ENCODE results near the gene PEX5. TPM values are rescaled to one million over a fixed set of nuclear protein-coding genes. Genes with fewer than 3 reads are reported as not detected.

Gene PEX5
- total RNA-seq (2014; rRNA removed) = 19.4 and 20.0 TPM in 2 replicates
- percentile 54 among the genes with signal in this experiment for Bru-seq, nascent RNA
- percentile 74 among the genes with signal in this experiment for BruChase-seq, experiment 1, labeled RNA remaining after a 6-hour chase
- BruChase-seq, experiment 2, labeled RNA remaining after a 2-hour chase = percentile 67 among the genes with signal in this experiment
- long read RNA-seq, partial matches to known transcripts = 0 of 7 reads
- long read RNA-seq, other reads (novel, unspliced or antisense) = 5 of 7 reads

DNA sequence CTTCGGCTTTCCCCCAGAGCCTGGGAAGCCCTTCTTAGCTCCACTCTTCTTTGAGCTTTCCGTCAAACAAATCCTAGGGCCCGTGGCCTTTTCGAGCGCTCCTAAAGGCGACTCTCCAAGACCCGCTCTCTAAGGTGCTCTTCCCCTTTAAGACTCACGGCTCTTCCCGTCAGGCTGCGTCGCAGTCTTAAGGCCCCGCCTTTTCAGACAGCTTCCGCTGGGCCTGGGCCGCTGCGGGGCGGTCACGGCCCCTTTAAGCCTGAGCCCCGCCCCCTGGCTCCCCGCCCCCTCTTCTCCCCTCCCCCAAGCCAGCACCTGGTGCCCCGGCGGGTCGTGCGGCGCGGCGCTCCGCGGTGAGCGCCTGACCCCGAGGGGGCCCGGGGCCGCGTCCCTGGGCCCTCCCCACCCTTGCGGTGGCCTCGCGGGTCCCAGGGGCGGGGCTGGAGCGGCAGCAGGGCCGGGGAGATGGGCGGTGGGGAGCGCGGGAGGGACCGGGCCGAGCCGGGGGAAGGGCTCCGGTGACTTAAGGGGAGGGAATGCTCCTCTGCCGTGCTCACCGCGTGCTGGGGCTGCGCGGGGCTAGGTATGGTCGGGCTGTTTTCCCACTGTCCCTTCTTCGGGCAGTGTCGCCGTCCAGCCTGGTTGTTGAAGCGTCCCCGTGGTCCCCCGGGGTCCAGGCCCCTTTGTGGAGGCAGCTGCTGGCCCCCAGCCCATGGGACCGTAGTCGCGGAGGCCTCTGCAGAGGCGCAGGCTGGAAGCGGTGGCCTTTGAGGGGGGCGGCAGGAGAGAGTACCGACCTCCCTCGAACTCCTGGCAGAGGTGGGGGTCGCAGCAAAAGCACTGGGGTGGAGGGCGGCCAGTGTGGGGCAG is at the start of gene PEX5:
TSS of gene PEX5 (plus strand) at position 289 of the 870 bp plus-strand sequence. CDS start 692 bp downstream, outside the sequence.
- Histone ChIP-seq H2AFZ (ENCODE audit: low read length) (peak within 1 kb of the TSS; percentile 97), H3K27me3 (ENCODE audit: low read length) (no peaks in the 10 kb centered on the region), H3K4me3 (ENCODE audit: low read length) (peak within 1 kb of the TSS; percentile 84), H3K9me3 (ENCODE audit: low read length) (no peaks in the 10 kb centered on the region), H3K4me1 (ENCODE audit: insufficient read depth, low read length) (peaks cover 19% of the 10 kb centered on the region), H3K27ac (ENCODE audit: low read length) (peak within 1 kb of the TSS; percentile 88), H3K9me2 (replicated peaks; ENCODE audit: low read length) (no peaks in the 10 kb centered on the region), H3K9ac (ENCODE audit: low read length) (peak within 1 kb of the TSS; percentile 86), H3K79me2 (ENCODE audit: low read length) (peaks cover 31% of the 10 kb centered on the region), H4K20me1 (ENCODE audit: low read length) (no peaks in the 10 kb centered on the region), H3K4me2 (ENCODE audit: low read length) (peak within 1 kb of the TSS; percentile 100), H3F3A (ENCODE audit: low read length, unreplicated experiment) (no peaks in the 10 kb centered on the region), H3K36me3 (ENCODE audit: low read depth, low read length) (no peaks in the 10 kb centered on the region; the same call in none of the 2 replicates)
- ChIA-PET CTCF (no interaction called here), POLR2A (ENCODE audit: unreplicated experiment) (no interaction called here)
- TF ChIP-seq EZH2phosphoT487 (IDR thresholded peaks at IDR 0.05; ENCODE audit: borderline replicate concordance, low read length) (no peak), EZH2 (IDR thresholded peaks at IDR 0.05; ENCODE audit: low read length, unreplicated experiment) (no peak)
- TF ChIP-seq, protein P1, sequence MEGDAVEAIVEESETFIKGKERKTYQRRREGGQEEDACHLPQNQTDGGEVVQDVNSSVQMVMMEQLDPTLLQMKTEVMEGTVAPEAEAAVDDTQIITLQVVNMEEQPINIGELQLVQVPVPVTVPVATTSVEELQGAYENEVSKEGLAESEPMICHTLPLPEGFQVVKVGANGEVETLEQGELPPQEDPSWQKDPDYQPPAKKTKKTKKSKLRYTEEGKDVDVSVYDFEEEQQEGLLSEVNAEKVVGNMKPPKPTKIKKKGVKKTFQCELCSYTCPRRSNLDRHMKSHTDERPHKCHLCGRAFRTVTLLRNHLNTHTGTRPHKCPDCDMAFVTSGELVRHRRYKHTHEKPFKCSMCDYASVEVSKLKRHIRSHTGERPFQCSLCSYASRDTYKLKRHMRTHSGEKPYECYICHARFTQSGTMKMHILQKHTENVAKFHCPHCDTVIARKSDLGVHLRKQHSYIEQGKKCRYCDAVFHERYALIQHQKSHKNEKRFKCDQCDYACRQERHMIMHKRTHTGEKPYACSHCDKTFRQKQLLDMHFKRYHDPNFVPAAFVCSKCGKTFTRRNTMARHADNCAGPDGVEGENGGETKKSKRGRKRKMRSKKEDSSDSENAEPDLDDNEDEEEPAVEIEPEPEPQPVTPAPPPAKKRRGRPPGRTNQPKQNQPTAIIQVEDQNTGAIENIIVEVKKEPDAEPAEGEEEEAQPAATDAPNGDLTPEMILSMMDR (conservative IDR thresholded peaks at IDR 0.05; ENCODE audit: low read depth, low read length) = no peak
- DNase-seq = peak; percentile 89
- BruUV-seq (replicated peaks) = no TSS peak
- intact Hi-C loops (cut with micrococcal nuclease) = loop anchor here (2.0 kb wide), 1 partner anchor 47 kb away; no protein-coding TSS in a partner anchor
- ATAC-seq = peak; percentile 93

DNA sequence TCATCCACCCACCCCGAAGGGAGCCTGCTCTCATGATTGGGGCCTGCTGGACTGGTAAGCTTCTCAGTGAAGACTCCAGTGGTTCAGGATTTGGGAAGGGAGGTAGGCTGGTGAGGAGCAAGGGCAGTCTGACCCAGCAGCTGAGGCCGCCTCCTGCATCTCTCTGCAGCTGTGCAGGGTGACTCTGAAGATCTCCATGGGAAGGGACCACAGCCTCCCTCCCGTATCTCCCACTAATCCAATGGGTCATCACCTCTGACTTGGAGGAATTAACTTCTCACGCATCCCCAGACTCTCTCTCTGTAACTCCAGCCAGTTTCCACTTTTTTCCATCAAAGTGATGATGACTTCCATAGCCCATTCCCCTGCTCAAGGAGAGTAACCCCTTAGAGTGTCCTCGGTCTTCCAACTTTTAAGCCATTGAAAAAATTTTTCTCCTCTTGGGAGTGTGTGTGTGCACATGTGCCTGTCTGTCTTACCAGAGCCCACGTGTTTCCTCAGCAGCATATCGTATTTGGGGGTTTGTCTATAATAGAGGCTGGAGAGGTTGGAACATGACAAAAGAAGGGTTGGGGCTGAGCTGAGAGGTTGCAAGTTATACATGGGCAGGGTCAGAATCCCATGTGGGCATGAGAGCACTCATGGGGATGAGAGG is 48.0 kb upstream of the PEX5 start:
- POLR2A ChIA-PET (ENCODE audit: unreplicated experiment) = no interaction called here

More for the DNA sequence above, 48.0 kb upstream of the PEX5 start:
- TF ChIP-seq EZH2 (IDR thresholded peaks at IDR 0.05; ENCODE audit: low read length, unreplicated experiment) (no peak), EZH2phosphoT487 (IDR thresholded peaks at IDR 0.05; ENCODE audit: borderline replicate concordance, low read length) (no peak)
- TF ChIP-seq, protein P1 (conservative IDR thresholded peaks at IDR 0.05; ENCODE audit: low read depth, low read length) = no peak
- ATAC-seq (no peak), DNase-seq (no peak)
- H3K4me3 ChIP-seq (ENCODE audit: low read length) = no peak overlapping the region
- H3K9me2 ChIP-seq (replicated peaks; ENCODE audit: low read length) = no peaks in the 10 kb centered on the region
- no peaks in the 10 kb centered on the region for H3K4me1 ChIP-seq (ENCODE audit: insufficient read depth, low read length)
- no TSS peak for BruUV-seq (replicated peaks)
- H3K36me3 ChIP-seq (ENCODE audit: low read depth, low read length) = no peaks in the 10 kb centered on the region
- H3K27me3 ChIP-seq (ENCODE audit: low read length) = no peaks in the 10 kb centered on the region
- no peaks in the 10 kb centered on the region for H3F3A ChIP-seq (ENCODE audit: low read length, unreplicated experiment)
- H3K9me3 ChIP-seq (ENCODE audit: low read length) = no peaks in the 10 kb centered on the region
- CTCF ChIA-PET = no interaction called here
- no peak overlapping the region for H3K27ac ChIP-seq (ENCODE audit: low read length)
- H3K9ac ChIP-seq (ENCODE audit: low read length) = no peak overlapping the region
- H4K20me1 ChIP-seq (ENCODE audit: low read length) = no peaks in the 10 kb centered on the region
- H2AFZ ChIP-seq (ENCODE audit: low read length) = no peak overlapping the region
- intact Hi-C loops (cut with micrococcal nuclease) = loop anchor here (2.0 kb wide), 2 partner anchors 47 to 497 kb away; partner anchors contain the start of gene PEX5
- H3K4me2 ChIP-seq (ENCODE audit: low read length) = no peak overlapping the region
- no peaks in the 10 kb centered on the region for H3K79me2 ChIP-seq (ENCODE audit: low read length)
